ENCODE data around the gene TUSC2. TPM values are rescaled to one million over a fixed set of nuclear protein-coding genes. Genes with fewer than 3 reads are reported as not detected.

TUSC2 gene
- polyA plus RNA-seq, 4 donors: 24.6 to 29.7 (median 27.7) TPM

- DNase-seq (ENCODE audit: low read depth in 4 of 4, low spot score in 3 of 4): no peak
These were observed 10.9 kb upstream of the TUSC2 start for GRCh38 chr3:50338965-50339364.

DNA sequence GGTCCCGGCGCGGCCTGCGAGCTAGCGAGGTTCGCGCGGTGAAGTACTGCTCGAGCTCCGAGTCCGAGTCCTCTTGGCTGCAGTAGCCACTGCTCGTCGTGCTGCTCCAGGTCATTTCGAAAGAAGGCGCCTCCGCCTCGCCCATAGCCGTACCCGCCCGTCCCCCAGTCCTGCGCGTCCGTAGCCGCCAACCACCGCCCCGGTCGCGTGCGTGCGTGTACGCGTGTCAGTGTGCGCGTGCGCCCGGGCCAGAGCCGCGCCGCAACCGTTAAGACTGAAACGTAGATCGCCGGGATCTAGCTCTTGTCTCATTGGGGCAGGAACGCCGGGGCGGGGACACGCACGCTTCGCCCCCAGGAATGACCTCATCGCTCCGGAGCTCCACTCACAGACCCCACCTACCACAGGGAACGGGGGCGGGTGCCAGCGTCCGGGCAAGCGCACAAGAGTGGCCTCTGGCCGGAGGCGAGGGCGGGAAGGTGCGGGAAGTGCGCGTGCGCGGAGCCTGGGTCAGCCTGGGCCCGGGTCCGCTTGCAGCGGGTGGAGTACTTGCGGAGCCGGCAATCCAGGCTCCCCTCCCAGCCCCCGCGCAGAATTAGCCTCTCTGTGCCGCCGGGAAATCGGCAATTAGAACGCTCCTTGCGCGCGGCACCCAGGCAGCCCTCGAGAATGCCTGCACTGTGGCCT is 9.3 kb upstream of the TUSC2 start:
- DNase-seq (ENCODE audit: low read depth in 4 of 4, low spot score in 3 of 4): peak; percentile 92 to 97 (median 96)

- DNase-seq (ENCODE audit: low read depth in 4 of 4, low spot score in 3 of 4): no peak
These were observed 8.6 kb upstream of the TUSC2 start for GRCh38 chr3:50336452-50337174.

DNA sequence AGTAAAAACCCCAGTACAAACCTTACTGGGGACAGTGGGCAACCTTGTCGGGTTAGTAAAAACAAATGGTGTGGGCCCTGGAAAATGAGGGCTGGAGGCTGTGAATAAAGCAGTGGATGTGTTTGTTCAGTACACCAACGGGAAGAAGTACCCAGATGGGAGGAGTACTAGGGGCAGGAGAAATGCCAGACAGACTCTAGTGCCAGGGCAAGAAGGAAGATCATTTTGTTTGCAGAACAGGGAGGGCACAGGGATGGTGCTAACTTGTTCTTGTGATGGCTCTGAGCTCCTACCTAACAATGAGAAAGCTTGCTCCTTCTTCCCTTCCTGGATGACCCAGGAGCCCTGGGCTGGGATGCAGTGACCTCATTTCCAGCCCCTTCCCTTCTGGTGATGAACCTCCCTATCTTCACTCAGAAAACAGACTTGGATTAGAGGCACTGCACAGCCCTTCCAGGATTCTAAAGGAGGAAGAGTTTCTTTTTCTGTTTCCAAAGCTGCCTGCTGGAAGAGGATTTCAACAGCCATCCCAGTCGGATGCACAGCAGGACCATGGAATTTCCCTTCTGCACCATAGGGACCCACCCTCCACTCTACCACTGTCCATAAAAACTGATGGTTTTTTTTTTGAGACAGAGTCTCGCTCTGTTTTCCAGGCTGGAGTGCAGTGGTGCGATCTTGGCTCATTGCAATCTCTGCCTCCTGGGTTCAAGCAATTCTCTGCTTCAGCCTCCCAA is 6.5 kb upstream of the TUSC2 start:
- DNase-seq (ENCODE audit: low read depth in 4 of 4, low spot score in 3 of 4): no peak

DNA sequence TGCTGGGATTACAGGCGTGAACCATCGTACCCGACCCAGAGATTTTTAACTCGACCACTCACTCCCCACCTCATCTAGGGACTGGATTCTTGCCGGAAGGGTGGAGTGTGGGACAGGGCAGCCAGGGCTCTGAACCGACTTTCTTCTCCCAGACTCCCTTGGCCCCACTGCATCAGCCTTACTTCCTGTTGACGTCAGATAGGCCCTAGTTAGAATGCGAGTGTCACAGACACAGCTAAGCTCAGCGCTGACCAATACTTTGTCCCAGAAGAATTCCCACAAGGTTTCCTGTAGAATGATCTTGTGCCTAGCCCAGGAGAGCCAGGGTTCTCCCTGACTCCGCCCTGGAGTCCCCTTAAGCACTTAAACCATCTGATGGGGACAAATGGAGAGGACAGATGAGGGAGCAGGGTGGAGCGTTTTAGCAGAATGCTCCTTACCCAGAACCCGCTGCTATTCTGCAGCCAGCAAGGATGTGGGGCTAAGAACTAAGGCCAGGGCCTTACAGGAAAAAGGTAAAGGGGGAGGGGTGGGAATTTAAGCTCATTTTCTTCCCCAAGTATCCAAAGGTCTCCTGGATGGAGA is 5.8 kb upstream of the TUSC2 start:
- DNase-seq (ENCODE audit: low read depth in 4 of 4, low spot score in 3 of 4): no peak

DNA sequence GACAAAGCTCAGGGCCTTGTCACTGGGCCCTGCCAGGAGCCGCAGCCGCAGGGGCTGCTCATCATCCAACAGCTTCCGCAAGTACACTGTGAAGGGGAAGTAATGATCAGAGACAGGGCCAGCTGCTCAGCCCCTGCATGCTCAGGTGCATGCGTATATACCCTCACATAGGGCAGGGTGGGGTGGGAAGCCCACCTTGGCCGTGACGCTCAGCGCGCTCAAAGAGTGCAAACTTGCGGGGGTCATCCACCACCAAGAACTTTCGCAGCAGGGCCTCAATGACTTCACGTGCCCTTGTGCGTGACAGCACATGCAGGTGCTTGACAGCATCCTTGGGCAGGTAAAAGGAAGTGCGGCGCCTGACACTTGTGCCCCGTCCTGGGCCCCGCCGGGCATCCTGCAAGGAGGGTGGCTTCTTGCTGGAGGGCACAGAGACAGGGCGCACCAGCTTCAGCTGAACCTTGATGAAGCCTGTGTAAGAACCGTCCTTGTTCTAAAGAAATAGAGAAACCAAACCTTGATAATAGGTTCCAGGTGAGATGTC is 3.4 kb upstream of the TUSC2 start:
- DNase-seq (ENCODE audit: low read depth in 4 of 4, low spot score in 3 of 4): no peak

- DNase-seq (ENCODE audit: low read depth in 4 of 4, low spot score in 3 of 4): no peak
These were observed 2.3 kb upstream of the TUSC2 start for GRCh38 chr3:50330330-50330729.

DNA sequence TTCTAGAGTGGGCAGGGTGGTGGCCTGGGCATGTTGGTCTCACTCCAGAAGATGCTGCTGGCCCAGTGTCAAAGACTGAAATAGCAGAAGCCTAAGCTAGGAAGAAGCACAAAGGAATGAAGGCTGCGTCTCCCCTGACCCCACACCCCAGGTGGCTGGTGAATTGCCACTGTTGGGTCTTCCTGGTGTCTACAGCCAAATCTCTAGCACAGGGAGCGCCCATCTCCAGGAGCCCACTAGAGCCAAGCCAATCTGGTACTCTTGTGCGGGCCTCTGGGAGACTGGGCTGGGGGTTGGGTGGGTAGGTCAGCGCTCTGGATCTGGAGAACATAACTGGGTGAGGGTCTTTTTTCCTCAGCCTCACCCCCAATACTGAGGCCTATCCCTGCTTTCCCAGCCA is 894 bp downstream of the TUSC2 start:
- no peak for DNase-seq (ENCODE audit: low read depth in 4 of 4, low spot score in 3 of 4)

DNA sequence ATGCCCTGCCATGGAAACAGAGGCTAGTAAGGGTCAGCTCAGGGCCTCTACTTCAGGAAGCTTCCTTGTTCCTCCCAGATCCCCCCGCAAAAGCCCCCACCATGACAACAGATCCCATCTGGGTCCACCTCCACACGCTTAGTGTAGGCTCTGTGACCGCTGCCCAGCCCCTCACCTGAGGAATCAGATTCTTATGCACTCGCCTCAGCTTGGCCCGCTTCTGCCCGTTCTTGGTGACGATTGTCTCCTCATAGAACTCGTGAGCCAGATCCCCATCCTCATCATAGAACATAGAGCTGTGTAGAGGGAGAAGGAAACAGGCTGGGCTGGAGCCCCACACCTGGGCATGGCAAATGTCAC is 1.9 kb downstream of the TUSC2 start:
- no peak for DNase-seq (ENCODE audit: low read depth in 4 of 4, low spot score in 3 of 4)

DNA sequence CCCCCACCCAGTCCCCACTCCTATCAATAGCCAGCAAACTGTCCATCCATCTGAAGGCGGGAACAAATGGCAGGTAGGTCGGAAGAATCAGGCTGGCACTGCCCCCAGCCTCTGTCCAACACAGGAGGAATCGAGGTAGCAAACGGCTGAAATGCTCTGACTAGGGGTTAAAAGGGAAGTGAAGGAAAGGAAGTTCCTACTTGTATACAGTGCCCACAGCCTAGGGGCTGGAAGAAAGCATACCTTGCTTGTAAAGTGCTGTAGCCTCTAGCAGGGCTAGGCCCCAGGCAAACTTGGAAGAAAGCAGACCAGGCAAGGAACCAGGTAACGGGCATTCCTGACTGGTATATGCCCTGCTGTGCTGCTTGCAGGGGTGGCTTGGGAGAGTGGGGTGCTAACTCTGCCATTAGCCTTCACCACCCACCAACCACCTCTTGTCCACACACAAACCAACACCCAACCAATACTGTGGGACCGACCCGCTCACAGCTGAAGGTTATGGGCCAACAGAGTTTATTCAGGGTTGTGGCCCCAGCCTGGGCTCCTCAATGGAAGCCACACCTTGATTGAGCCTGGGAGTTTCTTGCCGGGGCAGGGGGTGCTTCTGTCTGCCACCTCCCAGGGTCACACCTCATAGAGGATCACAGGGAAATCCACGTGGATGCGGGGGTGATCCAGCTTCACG is 2.4 kb downstream of the TUSC2 start:
- no peak for DNase-seq (ENCODE audit: low read depth in 4 of 4, low spot score in 3 of 4)

- DNase-seq (ENCODE audit: low read depth in 4 of 4, low spot score in 3 of 4): no peak
These were observed 2.9 kb downstream of the TUSC2 start for GRCh38 chr3:50325113-50325480.

- DNase-seq (ENCODE audit: low read depth in 4 of 4, low spot score in 3 of 4): no peak
These were observed 3.5 kb downstream of the TUSC2 start for GRCh38 chr3:50324351-50325112.

- DNase-seq (ENCODE audit: low read depth in 4 of 4, low spot score in 3 of 4): no peak
These were observed 4.3 kb downstream of the TUSC2 start for GRCh38 chr3:50323614-50324199.

GRCh38 chr3:50323092-50323600 is 4.9 kb downstream of the TUSC2 start:
- no peak for DNase-seq (ENCODE audit: low read depth in 4 of 4, low spot score in 3 of 4)

DNA sequence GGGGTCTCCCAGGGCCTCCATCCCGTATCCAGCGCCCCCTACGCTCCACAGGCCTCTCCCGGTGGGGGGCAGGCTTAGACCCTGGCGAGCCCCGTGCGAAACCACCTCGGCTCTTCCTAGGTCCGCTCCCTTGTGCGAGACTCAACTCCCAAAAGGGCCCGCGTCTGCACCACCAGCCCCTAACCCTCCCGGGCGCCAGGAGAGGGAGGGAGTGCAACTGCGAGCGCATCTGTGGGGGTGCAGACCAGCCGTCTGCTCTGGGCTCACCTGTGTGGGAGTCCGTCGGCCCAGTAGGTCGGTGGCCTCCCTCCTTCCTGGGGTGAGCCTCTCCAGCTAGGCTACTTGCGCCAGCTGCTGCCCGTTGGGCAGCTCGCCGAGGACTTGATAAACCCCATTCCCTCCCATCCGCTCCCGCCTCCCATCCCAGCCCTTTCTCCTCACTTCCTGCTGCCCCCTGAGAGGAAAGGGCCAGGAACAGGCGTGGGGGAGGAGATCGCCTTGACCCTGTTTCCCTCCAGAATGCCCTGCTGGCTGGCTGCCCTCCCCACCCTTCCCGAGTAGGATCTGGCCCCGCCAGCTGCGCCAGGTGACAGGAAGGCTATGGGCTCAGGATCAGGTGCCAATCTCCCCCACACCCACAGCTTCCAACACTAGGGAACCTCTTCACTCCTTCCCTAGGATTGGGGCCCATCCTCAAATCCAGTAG is 5.5 kb downstream of the TUSC2 start, which contains the start of gene HYAL2:
Gene HYAL2 (minus strand): TSS at position 360 of the 706 bp plus-strand sequence. CDS start 2,256 bp downstream, outside the sequence.
- no peak for DNase-seq (ENCODE audit: low read depth in 4 of 4, low spot score in 3 of 4)

DNA sequence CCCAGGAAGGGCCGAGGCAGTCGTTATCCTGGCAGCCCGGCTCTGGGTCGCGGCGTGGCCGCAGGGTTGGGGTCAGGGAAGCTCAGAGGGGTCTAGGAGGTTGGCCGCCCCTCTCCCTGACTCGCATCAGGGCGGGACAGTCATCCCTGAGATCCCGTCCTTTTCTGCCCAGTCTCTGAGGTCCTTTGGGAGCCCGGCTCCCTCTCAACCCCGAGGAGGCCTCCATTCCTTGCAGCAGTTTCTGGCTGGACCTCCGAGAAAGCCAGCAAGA is 6.0 kb downstream of the TUSC2 start:
- no peak for DNase-seq (ENCODE audit: low read depth in 4 of 4, low spot score in 3 of 4)

- peak in 3 of 4 donors; percentile 81 to 86 (median 85) for DNase-seq (ENCODE audit: low read depth in 4 of 4, low spot score in 3 of 4)
These were observed 6.5 kb downstream of the TUSC2 start for GRCh38 chr3:50321336-50322114.

DNA sequence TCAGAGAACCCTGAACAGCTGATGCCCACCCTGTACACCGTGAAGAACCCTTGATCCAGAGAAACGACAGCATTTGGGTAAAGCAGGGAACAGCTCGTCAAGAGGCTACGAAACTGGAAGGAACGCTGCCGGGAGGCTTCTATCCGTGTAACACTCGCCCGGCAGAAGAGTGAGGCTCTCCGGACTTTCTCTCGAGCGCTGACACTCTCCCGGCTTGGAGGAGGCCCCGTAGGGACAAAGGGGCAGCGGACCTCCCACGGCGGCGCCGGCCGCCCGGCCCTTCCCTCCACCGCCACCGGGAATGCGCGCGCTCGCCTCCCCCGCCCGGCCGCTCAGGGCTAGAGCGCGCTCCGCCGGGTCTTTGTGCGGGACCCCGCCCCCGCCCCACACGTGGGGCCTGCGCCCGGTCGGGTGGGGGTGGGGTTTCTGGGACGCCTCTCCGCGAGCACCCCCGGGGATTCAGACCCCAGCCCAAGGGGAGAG is 7.1 kb downstream of the TUSC2 start:
- peak in 1 of 4 donors; percentile 78 for DNase-seq (ENCODE audit: low read depth in 4 of 4, low spot score in 3 of 4)
